Fibroblast of lung (primary cell): ENCODE data around the gene TBXAS1. TPM values are rescaled to one million over a fixed set of nuclear protein-coding genes. Genes with fewer than 3 reads are reported as not detected.

Experiments
- DNase-seq, 2 donors: peaks; one replicate each; pipeline versions ENCODE4 v3.0.0 to v3.0.0-alpha.2; 2010; ENCODE audit warnings: low read depth in 2 of 2
- H2AFZ ChIP-seq: 2 replicates; pipeline ENCODE4 v1.5.1; 2012; ENCODE audit warnings: low read length, control low read depth, inconsistent platforms
- H3K27ac ChIP-seq: 2 replicates; pipeline ENCODE4 v1.5.1; 2011; ENCODE audit warnings: low read length, control low read depth; ENCODE audit not compliant: insufficient read depth
- H3K27me3 ChIP-seq: 2 replicates; pipeline ENCODE4 v1.5.1; 2011; ENCODE audit warnings: mild to moderate bottlenecking, low read length; ENCODE audit not compliant: control insufficient read depth, insufficient read depth
- H3K36me3 ChIP-seq: 2 replicates; pipeline ENCODE4 v1.5.1; 2011; ENCODE audit warnings: low read length; ENCODE audit not compliant: control insufficient read depth, insufficient read depth
- H3K4me1 ChIP-seq: 2 replicates; pipeline ENCODE4 v1.5.1; 2011; ENCODE audit warnings: low read length; ENCODE audit not compliant: control insufficient read depth, insufficient read depth; ENCODE audit errors: extremely low read depth
- H3K4me2 ChIP-seq: 2 replicates; pipeline ENCODE4 v1.5.1; 2011; ENCODE audit warnings: low read length, control low read depth; ENCODE audit not compliant: insufficient read depth; ENCODE audit errors: extremely low read depth
- H3K4me3 ChIP-seq, 4 experiments: fragments of 200-600 bp in 1 of 4; sonication (generic) in 1 of 4; replicated peaks in 1 of 4; 2 replicates each; pipeline ENCODE4 v1.5.1; 2011 to 2016; ENCODE audit warnings: low read length in 4 of 4, low read depth in 3 of 4, mild to moderate bottlenecking in 3 of 4, control low read depth in 2 of 4, inconsistent platforms in 1 of 4, mixed read lengths in 1 of 4; ENCODE audit not compliant: insufficient read depth in 1 of 4; ENCODE audit errors: control extremely low read depth in 1 of 4
- H3K79me2 ChIP-seq: 2 replicates; pipeline ENCODE4 v1.5.1; 2012; ENCODE audit warnings: mild to moderate bottlenecking, low read length, inconsistent platforms; ENCODE audit not compliant: control insufficient read depth, insufficient read depth
- H3K9ac ChIP-seq: 2 replicates; pipeline ENCODE4 v1.5.1; 2011; ENCODE audit warnings: mild to moderate bottlenecking, low read length, control low read depth; ENCODE audit not compliant: insufficient read depth
- H3K9me3 ChIP-seq: 2 replicates; pipeline ENCODE4 v1.5.1; 2012; ENCODE audit warnings: low read depth, low read length; ENCODE audit not compliant: control insufficient read depth, insufficient read depth
- H4K20me1 ChIP-seq: 2 replicates; pipeline ENCODE4 v1.5.1; 2011; ENCODE audit warnings: low read length; ENCODE audit not compliant: control insufficient read depth, insufficient read depth; ENCODE audit errors: extremely low read depth
- CTCF ChIP-seq, 2 donors: IDR thresholded peaks in 1 of 2; conservative IDR thresholded peaks in 1 of 2; 1 replicate in 1 of 2; 2 replicates in 1 of 2; pipeline ENCODE4 v1.5.1; 2011 to 2012; ENCODE audit warnings: low read length in 2 of 2, control low read depth in 1 of 2, inconsistent platforms in 1 of 2, low read depth in 1 of 2, mild to moderate bottlenecking in 1 of 2
- EZH2 ChIP-seq: IDR thresholded peaks from 2 replicates; pipeline ENCODE4 v1.5.1; 2012; ENCODE audit warnings: low read length, control low read depth, mild to moderate bottlenecking; ENCODE audit errors: missing control alignments
- polyA plus RNA-seq, 2 donors: library from polyadenylated mRNA; depleted of rRNA in 1 of 2; stranded (reverse) in 1 of 2; unstranded in 1 of 2; fragments of >200 nt; gene quantifications; 2 replicates each; pipeline ENCODE4 v1.2.1, GENCODE V29; 2011 to 2012; ENCODE audit warnings: missing spikeins in 1 of 2
- total RNA-seq: library from RNA; depleted of rRNA; stranded (reverse); fragments of >200 nt; gene quantifications from 2 replicates; pipeline ENCODE4 v1.2.1, GENCODE V29; 2014

The TBXAS1 gene
- total and polyA plus RNA-seq, 2 donors (not counting 1 experiment from before 2014, with no cell fraction given) = 1.5 to 2.1 TPM

GRCh38 chr7:139941421-139941820 lies 112.4 kb downstream of the TBXAS1 start:
- Histone ChIP-seq H3K36me3 (no peaks in the 10 kb centered on the region), H2AFZ (no peak overlapping the region), H4K20me1 (no peaks in the 10 kb centered on the region), H3K27me3 (peaks cover 13% of the 10 kb centered on the region), H3K27ac (no peak overlapping the region), H3K4me3 (no peak overlapping the region), H3K79me2 (no peaks in the 10 kb centered on the region), H3K4me1 (no peaks in the 10 kb centered on the region), H3K9me3 (no peaks in the 10 kb centered on the region), H3K9ac (no peak overlapping the region), H3K4me2 (no peak overlapping the region)
- no peak for TF ChIP-seq CTCF (conservative IDR thresholded peaks at IDR 0.05 in 1 of 2, IDR thresholded peaks at IDR 0.05 in 1 of 2; ENCODE audit: low read depth in 1 of 2, low read length in 2 of 2)
- no peak for TF ChIP-seq EZH2
- DNase-seq = no peak

GRCh38 chr7:139941866-139942265 lies 112.8 kb downstream of the TBXAS1 start:
- Histone ChIP-seq H3K4me2 (no peak overlapping the region), H3K79me2 (no peaks in the 10 kb centered on the region), H4K20me1 (no peaks in the 10 kb centered on the region), H3K27me3 (peaks cover 13% of the 10 kb centered on the region), H3K4me1 (no peaks in the 10 kb centered on the region), H3K36me3 (no peaks in the 10 kb centered on the region), H3K27ac (no peak overlapping the region), H3K9me3 (no peaks in the 10 kb centered on the region), H3K4me3 (no peak overlapping the region), H2AFZ (no peak overlapping the region), H3K9ac (no peak overlapping the region)
- no peak for DNase-seq
- TF ChIP-seq CTCF (conservative IDR thresholded peaks at IDR 0.05 in 1 of 2, IDR thresholded peaks at IDR 0.05 in 1 of 2; ENCODE audit: low read depth in 1 of 2, low read length in 2 of 2) = no peak
- no peak for TF ChIP-seq EZH2

GRCh38 chr7:139942636-139943035 lies 113.6 kb downstream of the TBXAS1 start:
- Histone ChIP-seq H3K4me2 (no peak overlapping the region), H3K9me3 (no peaks in the 10 kb centered on the region), H2AFZ (no peak overlapping the region), H3K36me3 (no peaks in the 10 kb centered on the region), H3K4me3 (no peak overlapping the region), H3K27me3 (peaks cover 13% of the 10 kb centered on the region), H3K9ac (no peak overlapping the region), H3K79me2 (no peaks in the 10 kb centered on the region), H4K20me1 (no peaks in the 10 kb centered on the region), H3K27ac (no peak overlapping the region), H3K4me1 (no peaks in the 10 kb centered on the region)
- peak in 1 of 2 donors; percentile 45 for DNase-seq
- TF ChIP-seq EZH2 = no peak
- TF ChIP-seq CTCF (conservative IDR thresholded peaks at IDR 0.05 in 1 of 2, IDR thresholded peaks at IDR 0.05 in 1 of 2; ENCODE audit: low read depth in 1 of 2, low read length in 2 of 2) = no peak
